Measurements from ENCODE around the gene EPC2.

EPC2 gene

GRCh38 chr2:148607566-148607965 lies 37.0 kb upstream of the EPC2 start:
- Histone ChIP-seq H3K27me3 (ENCODE audit: insufficient read depth, poor library complexity, severe bottlenecking) (no peaks in the 10 kb centered on the region), H3K4me3 (replicated peaks; ENCODE audit: insufficient read depth, low read length) (no peak overlapping the region), H3K27ac (replicated peaks) (no peak overlapping the region)
- TF ChIP-seq, protein P1, sequence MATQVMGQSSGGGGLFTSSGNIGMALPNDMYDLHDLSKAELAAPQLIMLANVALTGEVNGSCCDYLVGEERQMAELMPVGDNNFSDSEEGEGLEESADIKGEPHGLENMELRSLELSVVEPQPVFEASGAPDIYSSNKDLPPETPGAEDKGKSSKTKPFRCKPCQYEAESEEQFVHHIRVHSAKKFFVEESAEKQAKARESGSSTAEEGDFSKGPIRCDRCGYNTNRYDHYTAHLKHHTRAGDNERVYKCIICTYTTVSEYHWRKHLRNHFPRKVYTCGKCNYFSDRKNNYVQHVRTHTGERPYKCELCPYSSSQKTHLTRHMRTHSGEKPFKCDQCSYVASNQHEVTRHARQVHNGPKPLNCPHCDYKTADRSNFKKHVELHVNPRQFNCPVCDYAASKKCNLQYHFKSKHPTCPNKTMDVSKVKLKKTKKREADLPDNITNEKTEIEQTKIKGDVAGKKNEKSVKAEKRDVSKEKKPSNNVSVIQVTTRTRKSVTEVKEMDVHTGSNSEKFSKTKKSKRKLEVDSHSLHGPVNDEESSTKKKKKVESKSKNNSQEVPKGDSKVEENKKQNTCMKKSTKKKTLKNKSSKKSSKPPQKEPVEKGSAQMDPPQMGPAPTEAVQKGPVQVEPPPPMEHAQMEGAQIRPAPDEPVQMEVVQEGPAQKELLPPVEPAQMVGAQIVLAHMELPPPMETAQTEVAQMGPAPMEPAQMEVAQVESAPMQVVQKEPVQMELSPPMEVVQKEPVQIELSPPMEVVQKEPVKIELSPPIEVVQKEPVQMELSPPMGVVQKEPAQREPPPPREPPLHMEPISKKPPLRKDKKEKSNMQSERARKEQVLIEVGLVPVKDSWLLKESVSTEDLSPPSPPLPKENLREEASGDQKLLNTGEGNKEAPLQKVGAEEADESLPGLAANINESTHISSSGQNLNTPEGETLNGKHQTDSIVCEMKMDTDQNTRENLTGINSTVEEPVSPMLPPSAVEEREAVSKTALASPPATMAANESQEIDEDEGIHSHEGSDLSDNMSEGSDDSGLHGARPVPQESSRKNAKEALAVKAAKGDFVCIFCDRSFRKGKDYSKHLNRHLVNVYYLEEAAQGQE (IDR thresholded peaks at IDR 0.05; ENCODE audit: insufficient replicate concordance, low read depth), result no peak
- TF ChIP-seq POLR2AphosphoS5 (IDR thresholded peaks at IDR 0.05; ENCODE audit: low read depth), result no peak
- TF ChIP-seq GABPA (IDR thresholded peaks at IDR 0.05; ENCODE audit: low read depth), result no peak
- no peak for TF ChIP-seq SPI1 (IDR thresholded peaks at IDR 0.05; ENCODE audit: borderline replicate concordance, low read depth)
- TF ChIP-seq CTCF (IDR thresholded peaks at IDR 0.05; ENCODE audit: insufficient read depth, low read length), result no peak
- DNase-seq (ENCODE audit: low read depth in 1 of 2, low spot score in 1 of 2), result no peak

- Histone ChIP-seq H3K27ac (replicated peaks) (no peak overlapping the region), H3K4me3 (replicated peaks; ENCODE audit: insufficient read depth, low read length) (no peak overlapping the region), H3K27me3 (ENCODE audit: insufficient read depth, poor library complexity, severe bottlenecking) (no peaks in the 10 kb centered on the region)
- TF ChIP-seq GABPA (IDR thresholded peaks at IDR 0.05; ENCODE audit: low read depth), result no peak
- no peak for DNase-seq (ENCODE audit: low read depth in 1 of 2, low spot score in 1 of 2)
Observed at GRCh38 chr2:148613231-148614013, 31.1 kb upstream of the EPC2 start.

- DNase-seq (ENCODE audit: low read depth in 1 of 2, low spot score in 1 of 2), result no peak
- Histone ChIP-seq H3K27ac (replicated peaks) (peak overlapping the region; percentile 63), H3K4me3 (replicated peaks; ENCODE audit: insufficient read depth, low read length) (no peak overlapping the region), H3K27me3 (ENCODE audit: insufficient read depth, poor library complexity, severe bottlenecking) (no peaks in the 10 kb centered on the region)
- TF ChIP-seq SPI1 (IDR thresholded peaks at IDR 0.05; ENCODE audit: borderline replicate concordance, low read depth), result no peak
- no peak for TF ChIP-seq GABPA (IDR thresholded peaks at IDR 0.05; ENCODE audit: low read depth)
- no peak for TF ChIP-seq CTCF (IDR thresholded peaks at IDR 0.05; ENCODE audit: insufficient read depth, low read length)
- TF ChIP-seq POLR2AphosphoS5 (IDR thresholded peaks at IDR 0.05; ENCODE audit: low read depth), result no peak
- TF ChIP-seq, protein P1 (IDR thresholded peaks at IDR 0.05; ENCODE audit: insufficient replicate concordance, low read depth), result no peak
Observed at GRCh38 chr2:148614014-148614321, 30.6 kb upstream of the EPC2 start.

DNA sequence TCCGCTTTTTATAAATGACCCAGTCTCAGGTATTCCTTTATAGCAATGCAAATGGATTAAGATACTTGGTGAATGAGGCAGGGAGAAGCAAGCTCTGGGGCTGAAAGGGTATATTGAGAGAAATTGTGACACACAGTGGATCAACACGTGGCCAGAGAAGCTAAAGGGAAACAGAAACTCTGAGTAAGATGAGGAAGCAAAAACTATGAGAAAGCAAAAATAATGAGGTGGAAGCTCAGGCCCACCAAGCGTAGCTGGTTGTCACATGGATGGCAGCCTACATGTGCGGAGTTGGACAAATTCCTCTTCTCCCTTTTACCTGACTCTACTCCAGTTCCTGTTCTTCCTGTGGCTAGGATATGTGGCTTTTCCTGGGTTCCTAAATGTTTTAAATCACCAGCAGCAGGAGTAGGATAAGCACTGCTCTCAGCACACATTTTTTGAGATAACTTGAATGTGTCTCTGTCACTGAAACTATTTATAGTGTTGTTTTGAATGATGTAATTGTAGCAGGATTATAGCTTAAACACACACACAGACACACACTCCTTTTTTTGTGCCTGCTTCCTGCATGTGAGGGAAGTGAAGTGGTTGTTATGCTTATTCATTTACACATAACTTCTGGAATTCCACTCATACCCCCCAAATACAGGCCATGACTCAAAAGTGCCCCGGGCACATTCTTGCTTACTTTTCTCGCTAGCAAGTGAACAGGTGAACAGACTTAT lies 30.1 kb upstream of the EPC2 start:
- H3K27ac ChIP-seq (replicated peaks), result peak overlapping the region; percentile 63
- DNase-seq (ENCODE audit: low read depth in 1 of 2, low spot score in 1 of 2), result peak; percentile 52 to 58
- H3K27me3 ChIP-seq (ENCODE audit: insufficient read depth, poor library complexity, severe bottlenecking), result no peaks in the 10 kb centered on the region
- peak; percentile 35; the same call in 1 of the 2 replicates for TF ChIP-seq POLR2AphosphoS5 (IDR thresholded peaks at IDR 0.05; ENCODE audit: low read depth)
- TF ChIP-seq CTCF (IDR thresholded peaks at IDR 0.05; ENCODE audit: insufficient read depth, low read length), result no peak
- no peak for TF ChIP-seq SPI1 (IDR thresholded peaks at IDR 0.05; ENCODE audit: borderline replicate concordance, low read depth)
- H3K4me3 ChIP-seq (replicated peaks; ENCODE audit: insufficient read depth, low read length), result no peak overlapping the region

Data from HL-60 (cell line).